Body of pancreas (tissue), 4 donors: ENCODE data around the gene PNPLA7.

Source experiments
- POLR2A ChIP-seq, 3 donors: fragments of 450-650 bp; IDR thresholded peaks; one replicate each; pipeline ENCODE4 v1.6.1; 2016; ENCODE audit warnings: antibody characterized with exemption in 3 of 3, mild to moderate bottlenecking in 2 of 3
- TF ChIP-seq, protein P1 (sequence below), 7 experiments: fragments of 450-650 bp in 4 of 7; fragments of 200-600 bp in 3 of 7; sonication (generic) in 3 of 7; IDR thresholded peaks; one replicate each; pipeline ENCODE4 v1.5.1; 2016 to 2019; ENCODE audit warnings: antibody characterized with exemption in 7 of 7

- TF ChIP-seq, protein P1, sequence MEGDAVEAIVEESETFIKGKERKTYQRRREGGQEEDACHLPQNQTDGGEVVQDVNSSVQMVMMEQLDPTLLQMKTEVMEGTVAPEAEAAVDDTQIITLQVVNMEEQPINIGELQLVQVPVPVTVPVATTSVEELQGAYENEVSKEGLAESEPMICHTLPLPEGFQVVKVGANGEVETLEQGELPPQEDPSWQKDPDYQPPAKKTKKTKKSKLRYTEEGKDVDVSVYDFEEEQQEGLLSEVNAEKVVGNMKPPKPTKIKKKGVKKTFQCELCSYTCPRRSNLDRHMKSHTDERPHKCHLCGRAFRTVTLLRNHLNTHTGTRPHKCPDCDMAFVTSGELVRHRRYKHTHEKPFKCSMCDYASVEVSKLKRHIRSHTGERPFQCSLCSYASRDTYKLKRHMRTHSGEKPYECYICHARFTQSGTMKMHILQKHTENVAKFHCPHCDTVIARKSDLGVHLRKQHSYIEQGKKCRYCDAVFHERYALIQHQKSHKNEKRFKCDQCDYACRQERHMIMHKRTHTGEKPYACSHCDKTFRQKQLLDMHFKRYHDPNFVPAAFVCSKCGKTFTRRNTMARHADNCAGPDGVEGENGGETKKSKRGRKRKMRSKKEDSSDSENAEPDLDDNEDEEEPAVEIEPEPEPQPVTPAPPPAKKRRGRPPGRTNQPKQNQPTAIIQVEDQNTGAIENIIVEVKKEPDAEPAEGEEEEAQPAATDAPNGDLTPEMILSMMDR (IDR thresholded peaks at IDR 0.05) = no peak
- TF ChIP-seq POLR2A (IDR thresholded peaks at IDR 0.05) = no peak
These were observed 137.8 kb downstream of the PNPLA7 start for GRCh38 chr9:137412431-137412830.
